ENCODE results near the gene SBF2. TPM values are rescaled to one million over a fixed set of nuclear protein-coding genes. Genes with fewer than 3 reads are reported as not detected.
A peak's percentile ranks its signal among the peaks of the same experiment; 100 is the strongest.

Gene SBF2
- total and polyA plus RNA-seq, 9 of the 15 experiments (the other 6 are each of a cell fraction or from before 2014, with no cell fraction given), result 0.80 to 9.5 (median 5.0) TPM

DNA sequence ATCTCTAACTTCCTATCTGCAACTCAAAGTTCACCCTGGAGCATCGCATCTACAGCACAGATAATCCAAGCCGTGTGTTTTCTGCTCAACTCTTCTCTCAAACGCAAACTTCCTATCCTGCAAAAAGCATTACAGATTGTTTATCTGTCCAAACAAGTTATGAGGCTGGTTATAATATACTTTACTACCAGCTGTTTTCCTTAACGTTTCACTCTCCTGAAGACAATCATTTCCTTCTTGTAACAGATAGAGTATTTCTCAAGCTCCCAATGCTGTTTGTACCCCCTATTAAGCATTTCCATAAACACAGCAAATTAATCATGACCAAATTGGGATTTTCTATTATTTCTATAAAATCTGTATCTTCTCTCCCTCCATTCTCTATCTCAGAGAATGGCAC is 84.7 kb downstream of the SBF2 start (continued):
- TF ChIP-seq, protein P1, sequence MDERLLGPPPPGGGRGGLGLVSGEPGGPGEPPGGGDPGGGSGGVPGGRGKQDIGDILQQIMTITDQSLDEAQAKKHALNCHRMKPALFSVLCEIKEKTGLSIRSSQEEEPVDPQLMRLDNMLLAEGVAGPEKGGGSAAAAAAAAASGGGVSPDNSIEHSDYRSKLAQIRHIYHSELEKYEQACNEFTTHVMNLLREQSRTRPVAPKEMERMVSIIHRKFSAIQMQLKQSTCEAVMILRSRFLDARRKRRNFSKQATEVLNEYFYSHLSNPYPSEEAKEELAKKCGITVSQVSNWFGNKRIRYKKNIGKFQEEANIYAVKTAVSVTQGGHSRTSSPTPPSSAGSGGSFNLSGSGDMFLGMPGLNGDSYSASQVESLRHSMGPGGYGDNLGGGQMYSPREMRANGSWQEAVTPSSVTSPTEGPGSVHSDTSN (CRISPR knock-in tag; IDR thresholded peaks at IDR 0.05; ENCODE audit: low read depth), result no peak
- TF ChIP-seq, protein P1 (tag; conservative IDR thresholded peaks at IDR 0.05; ENCODE audit: low read depth), result no peak

DNA sequence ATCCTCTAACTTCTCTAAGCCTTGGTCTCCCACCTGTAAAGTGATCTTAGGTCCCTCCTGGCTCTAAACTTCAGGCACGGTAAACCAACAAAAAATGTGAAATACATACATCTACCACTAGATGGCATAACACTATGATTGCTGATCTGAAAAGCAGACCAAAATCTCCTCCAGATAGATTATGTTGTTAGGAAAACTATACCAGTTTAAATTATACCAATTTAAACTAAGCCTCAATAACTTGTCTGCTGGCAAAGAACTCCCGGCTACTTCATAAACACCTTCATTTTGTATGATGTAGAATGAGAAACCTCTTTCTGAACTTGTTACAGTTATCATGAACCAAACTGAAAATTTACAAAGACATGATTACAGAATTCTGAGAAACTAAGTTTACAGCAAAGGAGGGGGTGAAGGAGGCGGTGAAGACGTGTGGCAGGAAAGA is 85.9 kb downstream of the SBF2 start:
- in situ Hi-C loops (cut with MboI) (loop anchor here (25.0 kb wide), 1 partner anchor 529 kb away; no protein-coding TSS in a partner anchor), intact Hi-C loops (cut with micrococcal nuclease) (loop anchor here (1.0 to 10.0 kb wide), 5 partner anchors 96 to 529 kb away; no protein-coding TSS in a partner anchor)
- Histone ChIP-seq H2AFZ (ENCODE audit: low read depth, low read length) (no peak overlapping the region), H3K9ac (ENCODE audit: insufficient read depth in 1 of 2, low read depth in 2 of 2, low read length in 2 of 2) (no peak overlapping the region), H3K9me1 (ENCODE audit: control insufficient read depth, insufficient read depth, low read length) (no peaks in the 10 kb centered on the region), H3K9me3 (replicated peaks; ENCODE audit: control insufficient read depth, insufficient read depth, low read depth, low read length) (no peaks in the 10 kb centered on the region; the same call in 1 of the 2 replicates), H3K4me1 (replicated peaks in 1 of 2; ENCODE audit: control insufficient read depth in 2 of 2, insufficient read depth in 2 of 2, low read length in 2 of 2) (no peaks in the 10 kb centered on the region), H3K4me2 (ENCODE audit: insufficient read depth, low read length) (no peak overlapping the region), H3K79me2 (ENCODE audit: control insufficient read depth, insufficient read depth, low read length) (no peaks in the 10 kb centered on the region), H3K4me3 (no peak overlapping the region), H3K27ac (ENCODE audit: extremely low read depth, low read depth, low read length) (no peak overlapping the region), H4K20me1 (replicated peaks; ENCODE audit: control insufficient read depth, insufficient read depth, low read length) (no peaks in the 10 kb centered on the region; the same call in 1 of the 2 replicates), H3K27me3 (ENCODE audit: control insufficient read depth in 2 of 2, insufficient read depth in 2 of 2, low read length in 2 of 2) (no peaks in the 10 kb centered on the region), H3K36me3 (ENCODE audit: control insufficient read depth, insufficient read depth, low read length) (no peaks in the 10 kb centered on the region)
- ATAC-seq, result peak; percentile 77
- no TSS peak for BruUV-seq (replicated peaks)
- FAIRE-seq, result peak; percentile 86
- DNase-seq (ENCODE audit: extremely low read depth in 1 of 4, low spot score in 3 of 4), result peak; percentile 35 to 45 (median 40)
- ChIA-PET CTCF (ENCODE audit: low intra/inter-chr PET ratio) (interaction anchor here (0.9 to 1.7 kb wide), 3 partner anchors 98 to 158 kb away, joined by 4 to 6 read pairs (median 5); no protein-coding TSS in a partner anchor), POLR2A (interaction anchor here (0.7 to 1.0 kb wide), 2 partner anchors 101 to 372 kb away, joined by 4 read pairs; no protein-coding TSS in a partner anchor)
- WGBS (ENCODE audit: insufficient coverage, low coverage, missing lambda C conversion rate), result 2% methylated on average over 4 of the region's 4 CpGs
- no peak for TF ChIP-seq SRSF7 (optimal IDR thresholded peaks at IDR 0.05; ENCODE audit: low read depth, low read length)
- TF ChIP-seq SMARCA4 (IDR thresholded peaks at IDR 0.05), result no peak
- no peak for TF ChIP-seq ZNF253 (CRISPR knock-in tag; conservative IDR thresholded peaks at IDR 0.05)
- no peak for TF ChIP-seq SP1 (CRISPR knock-in tag; IDR thresholded peaks at IDR 0.05)
- TF ChIP-seq, protein P2, sequence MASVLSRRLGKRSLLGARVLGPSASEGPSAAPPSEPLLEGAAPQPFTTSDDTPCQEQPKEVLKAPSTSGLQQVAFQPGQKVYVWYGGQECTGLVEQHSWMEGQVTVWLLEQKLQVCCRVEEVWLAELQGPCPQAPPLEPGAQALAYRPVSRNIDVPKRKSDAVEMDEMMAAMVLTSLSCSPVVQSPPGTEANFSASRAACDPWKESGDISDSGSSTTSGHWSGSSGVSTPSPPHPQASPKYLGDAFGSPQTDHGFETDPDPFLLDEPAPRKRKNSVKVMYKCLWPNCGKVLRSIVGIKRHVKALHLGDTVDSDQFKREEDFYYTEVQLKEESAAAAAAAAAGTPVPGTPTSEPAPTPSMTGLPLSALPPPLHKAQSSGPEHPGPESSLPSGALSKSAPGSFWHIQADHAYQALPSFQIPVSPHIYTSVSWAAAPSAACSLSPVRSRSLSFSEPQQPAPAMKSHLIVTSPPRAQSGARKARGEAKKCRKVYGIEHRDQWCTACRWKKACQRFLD (CRISPR knock-in tag; IDR thresholded peaks at IDR 0.05), result no peak
- TF ChIP-seq NCOR1 (IDR thresholded peaks at IDR 0.05), result no peak
- no peak for TF ChIP-seq ZNF695 (CRISPR knock-in tag; IDR thresholded peaks at IDR 0.05)
- TF ChIP-seq, protein P3, sequence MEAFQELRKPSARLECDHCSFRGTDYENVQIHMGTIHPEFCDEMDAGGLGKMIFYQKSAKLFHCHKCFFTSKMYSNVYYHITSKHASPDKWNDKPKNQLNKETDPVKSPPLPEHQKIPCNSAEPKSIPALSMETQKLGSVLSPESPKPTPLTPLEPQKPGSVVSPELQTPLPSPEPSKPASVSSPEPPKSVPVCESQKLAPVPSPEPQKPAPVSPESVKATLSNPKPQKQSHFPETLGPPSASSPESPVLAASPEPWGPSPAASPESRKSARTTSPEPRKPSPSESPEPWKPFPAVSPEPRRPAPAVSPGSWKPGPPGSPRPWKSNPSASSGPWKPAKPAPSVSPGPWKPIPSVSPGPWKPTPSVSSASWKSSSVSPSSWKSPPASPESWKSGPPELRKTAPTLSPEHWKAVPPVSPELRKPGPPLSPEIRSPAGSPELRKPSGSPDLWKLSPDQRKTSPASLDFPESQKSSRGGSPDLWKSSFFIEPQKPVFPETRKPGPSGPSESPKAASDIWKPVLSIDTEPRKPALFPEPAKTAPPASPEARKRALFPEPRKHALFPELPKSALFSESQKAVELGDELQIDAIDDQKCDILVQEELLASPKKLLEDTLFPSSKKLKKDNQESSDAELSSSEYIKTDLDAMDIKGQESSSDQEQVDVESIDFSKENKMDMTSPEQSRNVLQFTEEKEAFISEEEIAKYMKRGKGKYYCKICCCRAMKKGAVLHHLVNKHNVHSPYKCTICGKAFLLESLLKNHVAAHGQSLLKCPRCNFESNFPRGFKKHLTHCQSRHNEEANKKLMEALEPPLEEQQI (IDR thresholded peaks at IDR 0.05), result no peak
- peak; percentile 30; the same call in 1 of the 2 replicates for TF ChIP-seq SMC3 (conservative IDR thresholded peaks at IDR 0.05; ENCODE audit: insufficient read depth, low read depth, low read length)
- no peak for TF ChIP-seq ZNF263 (CRISPR knock-in tag; IDR thresholded peaks at IDR 0.05; ENCODE audit: borderline replicate concordance)
- peak; percentile 58 to 67; a peak in 3 of 4 replicates for TF ChIP-seq RAD21 (CRISPR knock-in tag; conservative IDR thresholded peaks at IDR 0.05 in 1 of 2, IDR thresholded peaks at IDR 0.05 in 1 of 2)
